T1000 (cell line): ENCODE measurements around the gene RNF187.

ENCODE experiments used
- DNase-seq: peaks from one replicate; lab custom pipeline; 2025; ENCODE audit warnings: mixed read lengths; lab: John Stamatoyannopoulos, UW

RNF187 gene

GRCh38 chr1:228510101-228510802, 23.1 kb downstream of the RNF187 start:
- DNase-seq, result no peak

- no peak for DNase-seq
Measured at GRCh38 chr1:228510803-228511413, 23.7 kb downstream of the RNF187 start.

GRCh38 chr1:228511546-228512445, 24.6 kb downstream of the RNF187 start:
- DNase-seq, result no peak

GRCh38 chr1:228512781-228513198, 25.6 kb downstream of the RNF187 start:
- no peak for DNase-seq

DNA sequence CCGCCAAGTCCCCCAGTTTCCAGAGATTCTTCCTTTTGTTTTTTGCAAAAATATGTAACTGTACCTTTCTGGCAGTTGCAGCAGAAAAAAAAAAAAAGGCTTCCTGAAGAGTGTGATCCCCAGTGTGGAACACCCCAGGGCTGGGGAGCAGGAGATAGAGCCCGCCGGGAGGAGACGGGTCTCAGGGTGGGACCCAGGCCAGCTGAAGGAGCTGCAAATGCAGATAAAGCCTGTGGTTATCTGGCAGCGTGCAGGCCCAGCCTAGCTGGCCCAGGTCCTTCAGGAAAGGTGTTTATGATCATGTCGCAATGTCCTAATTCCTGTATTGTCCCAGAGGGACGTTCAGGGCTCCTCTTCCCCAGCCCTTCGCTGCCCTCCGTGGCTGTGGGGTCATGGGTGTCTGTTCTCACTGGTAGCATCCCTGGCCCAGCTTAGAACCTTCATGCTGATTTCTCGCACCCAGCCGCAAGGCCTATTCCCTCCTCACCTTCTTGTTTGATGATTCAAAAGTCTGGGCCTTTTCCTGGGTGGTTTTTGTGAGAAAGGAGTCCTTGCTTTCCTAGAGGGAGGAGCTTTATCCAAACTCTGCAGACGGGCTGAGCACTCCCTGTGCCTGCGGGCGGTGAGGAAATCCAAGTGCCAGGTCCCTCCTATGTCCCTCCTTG, 26.2 kb downstream of the RNF187 start:
- no peak for DNase-seq

- no peak for DNase-seq
Measured at GRCh38 chr1:228514421-228514820, 27.2 kb downstream of the RNF187 start.

- DNase-seq, result peak; percentile 19
Measured at GRCh38 chr1:228515200-228515834, 28.1 kb downstream of the RNF187 start.

- no peak for DNase-seq
Measured at GRCh38 chr1:228517655-228518054, 30.5 kb downstream of the RNF187 start.

DNA sequence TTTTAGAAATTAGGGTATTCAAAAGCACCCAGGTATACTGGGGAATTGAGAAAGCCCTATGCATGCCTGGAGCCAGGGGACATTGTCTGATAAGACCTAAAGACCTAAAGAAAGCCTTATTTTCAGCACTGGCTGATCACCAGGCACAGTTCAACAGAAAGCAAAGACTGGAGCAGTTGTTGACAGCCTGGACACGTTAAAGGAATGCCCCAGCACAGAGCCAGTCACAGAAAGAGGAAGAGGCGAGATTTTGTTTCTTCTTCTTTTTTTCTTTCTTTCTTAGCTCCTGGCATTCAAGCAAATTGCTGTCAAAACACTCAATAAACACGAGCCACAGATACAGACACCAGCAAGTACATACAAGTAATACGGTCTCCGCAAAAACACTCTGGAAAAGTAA, 40.4 kb downstream of the RNF187 start:
- DNase-seq, result no peak

DNA sequence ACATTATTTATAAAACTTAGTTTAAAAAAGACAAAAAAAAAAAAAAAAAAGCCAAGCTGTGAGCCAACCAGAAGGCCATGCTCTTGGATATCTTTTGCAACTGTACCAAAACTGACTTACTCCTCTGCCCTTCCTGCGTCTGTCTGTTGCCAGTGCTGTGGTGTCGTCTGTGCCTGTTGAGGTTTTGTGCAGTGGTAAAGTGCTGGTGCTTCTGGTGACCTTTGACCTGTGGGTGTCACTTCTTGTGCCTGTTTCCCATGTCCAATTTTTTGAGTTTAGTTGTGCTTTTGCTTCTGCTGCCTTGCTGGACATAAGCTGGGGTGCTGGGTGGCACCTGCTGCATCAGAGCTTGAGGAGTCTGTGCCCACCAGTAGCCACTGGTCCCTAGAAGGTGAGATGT, 41.4 kb downstream of the RNF187 start:
- no peak for DNase-seq

DNA sequence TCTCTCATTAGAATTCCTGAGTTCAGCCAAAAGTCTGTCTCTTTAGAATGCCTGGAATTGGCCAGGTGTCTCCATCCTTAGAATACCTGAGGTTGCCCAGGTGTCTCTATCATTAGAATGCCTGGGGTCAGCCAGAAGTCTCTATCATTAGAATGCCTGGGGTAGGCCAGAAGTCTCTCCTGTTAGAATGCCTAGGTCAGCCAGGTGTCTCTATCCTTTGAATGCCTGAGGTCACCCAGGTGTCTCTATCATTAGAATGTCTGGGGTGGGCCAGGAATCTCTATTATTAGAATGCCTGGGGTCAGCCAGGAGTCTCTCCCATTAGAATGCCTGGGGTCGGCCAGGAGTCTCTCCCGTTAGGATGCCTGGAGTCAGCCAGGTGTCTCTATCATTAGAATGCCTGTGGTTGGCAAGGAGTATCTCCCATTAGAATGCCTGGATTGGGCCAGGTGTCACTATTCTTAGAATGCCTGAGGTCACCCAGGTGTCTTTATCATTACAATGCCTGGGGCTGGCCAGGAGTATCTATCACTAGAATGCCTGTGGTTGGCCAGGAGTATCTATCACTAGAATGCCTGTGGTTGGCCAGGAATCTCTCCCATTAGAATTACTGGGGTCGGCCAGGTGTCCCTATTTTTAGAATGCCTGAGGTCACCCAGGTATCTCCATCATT, 43.0 kb downstream of the RNF187 start:
- DNase-seq, result no peak

GRCh38 chr1:228530951-228531731, 44.0 kb downstream of the RNF187 start:
- no peak for DNase-seq

GRCh38 chr1:228538831-228539230, 51.6 kb downstream of the RNF187 start:
- DNase-seq, result no peak

DNA sequence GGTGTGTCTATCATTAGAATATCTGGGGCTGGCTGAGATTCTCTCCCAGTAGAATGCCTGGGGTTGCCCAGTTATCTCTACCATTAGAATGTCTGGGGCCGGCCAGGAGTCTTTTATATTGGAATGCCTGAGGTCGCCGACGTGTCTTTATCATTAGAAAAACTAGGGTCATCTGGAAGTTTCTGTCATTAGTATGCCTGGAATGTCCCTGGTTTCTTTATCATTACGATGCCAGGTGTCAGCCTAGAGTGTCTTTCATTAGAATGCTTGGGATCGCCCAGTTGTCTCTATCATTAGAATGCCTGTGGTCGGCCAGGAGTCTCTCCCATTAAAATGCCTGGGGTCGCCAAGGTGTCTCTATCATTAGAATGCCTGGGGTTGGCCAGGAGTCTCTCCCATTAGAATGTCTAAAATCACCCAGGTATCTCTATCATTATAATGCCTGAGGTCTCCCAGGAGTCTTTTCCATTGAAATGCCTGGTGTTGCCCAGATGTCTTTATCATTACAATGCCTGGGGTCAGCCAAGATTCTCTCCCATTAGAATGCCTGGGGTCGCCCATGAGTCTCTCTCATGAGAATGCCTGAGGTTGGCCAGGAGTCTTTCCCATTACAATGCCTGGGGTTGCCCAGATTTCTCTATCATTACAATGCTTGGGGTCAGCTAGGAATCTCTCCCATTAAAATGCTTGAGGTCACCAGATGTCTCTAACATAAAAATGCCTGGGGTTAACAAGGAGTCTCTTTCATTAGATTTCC, 53.2 kb downstream of the RNF187 start:
- DNase-seq, result no peak

- DNase-seq, result no peak
Measured at GRCh38 chr1:228541725-228542124, 54.5 kb downstream of the RNF187 start.

- DNase-seq, result no peak
Measured at GRCh38 chr1:228542376-228542775, 55.2 kb downstream of the RNF187 start.

GRCh38 chr1:228542981-228543380, 55.8 kb downstream of the RNF187 start:
- no peak for DNase-seq

- DNase-seq, result no peak
Measured at GRCh38 chr1:228543396-228543795, 56.2 kb downstream of the RNF187 start.

- no peak for DNase-seq
Measured at GRCh38 chr1:228544021-228544850, 57.1 kb downstream of the RNF187 start.
